Stimulated activated CD4-positive, alpha-beta T cell treated with anti-CD3 and anti-CD28 coated beads, Interleukin-2, amount 100 ng/mL, for 4 hours (primary cell): ENCODE measurements around the gene TMEM266.

Experiments
- DNase-seq: peaks from one replicate; pipeline ENCODE4 v3.0.0-alpha.2; 2020; ENCODE audit warnings: low read depth

Gene TMEM266

DNA sequence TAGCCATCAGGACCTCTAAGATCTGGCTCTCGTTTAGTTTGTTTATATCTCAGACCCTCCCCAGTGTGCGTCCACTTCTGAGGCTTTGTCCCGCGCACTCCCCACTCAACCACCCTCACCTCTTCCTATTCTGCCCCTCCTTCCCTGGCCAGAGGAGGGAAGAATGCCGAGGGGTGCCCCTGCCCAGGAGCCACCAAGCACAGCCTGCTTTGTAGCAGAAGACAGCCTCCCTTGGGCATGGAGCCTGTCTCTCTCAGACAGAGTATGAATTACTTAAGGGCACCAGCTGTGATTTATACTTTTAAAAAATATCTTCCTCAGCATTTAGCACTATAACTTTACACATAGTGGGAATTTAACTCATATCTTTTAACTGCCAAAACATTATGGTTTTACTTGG lies 6.0 kb downstream of the TMEM266 start:
- no peak for DNase-seq

DNA sequence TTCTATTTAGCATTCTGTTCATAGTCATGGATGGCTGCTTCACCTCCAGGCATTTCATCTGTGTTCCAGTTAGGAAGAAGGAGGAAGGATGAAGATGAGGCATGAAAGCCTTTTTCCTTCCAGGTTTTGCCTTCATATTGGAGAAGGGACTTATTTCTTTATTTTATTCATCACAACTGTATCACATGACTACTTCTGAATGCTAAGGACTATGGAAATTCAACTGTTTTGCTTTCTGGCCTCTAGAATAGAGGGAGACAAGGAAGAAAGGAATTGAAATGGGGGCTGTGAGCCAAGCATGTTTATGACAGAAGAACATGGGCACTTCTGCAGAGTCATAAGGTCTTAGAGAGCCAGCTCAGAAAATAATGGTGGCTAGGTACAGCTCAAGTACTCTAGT lies 10.4 kb downstream of the TMEM266 start:
- DNase-seq: no peak

DNA sequence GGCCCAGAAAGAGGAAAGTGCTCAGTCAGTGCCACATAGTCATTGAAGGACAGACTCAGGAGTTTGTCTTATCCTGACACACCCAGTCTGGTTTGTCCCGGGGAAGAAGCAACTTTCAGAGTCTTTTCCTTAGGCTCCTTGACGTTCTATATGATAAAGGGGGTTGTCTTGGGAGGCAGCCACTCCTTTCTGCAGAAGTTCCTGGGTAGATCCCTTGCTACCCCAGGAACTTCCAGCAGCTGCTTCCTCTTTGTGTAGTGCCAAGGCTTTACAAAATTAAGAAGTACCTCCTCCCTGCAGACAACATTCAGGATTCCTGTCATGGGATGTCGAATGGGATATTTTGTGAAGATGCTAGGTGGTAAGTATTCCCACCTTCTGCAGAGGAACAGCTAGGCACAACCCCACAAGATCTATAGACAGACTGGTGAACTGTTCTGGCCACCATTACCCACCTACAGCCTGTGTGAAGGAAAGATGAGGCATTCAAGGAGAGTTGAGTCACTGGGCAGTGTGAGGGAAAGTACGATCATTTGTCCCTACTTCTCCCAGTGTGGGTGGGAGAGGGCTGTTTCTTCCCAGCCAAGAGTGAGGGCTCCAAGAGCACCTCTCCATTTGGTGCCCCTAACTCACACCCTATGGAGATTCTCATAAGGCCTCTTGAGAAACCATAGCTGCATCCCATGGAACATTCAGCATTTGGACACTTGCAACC lies 11.3 kb downstream of the TMEM266 start:
- DNase-seq: no peak

GRCh38 chr15:76071806-76072205 lies 12.0 kb downstream of the TMEM266 start:
- DNase-seq: no peak

DNA sequence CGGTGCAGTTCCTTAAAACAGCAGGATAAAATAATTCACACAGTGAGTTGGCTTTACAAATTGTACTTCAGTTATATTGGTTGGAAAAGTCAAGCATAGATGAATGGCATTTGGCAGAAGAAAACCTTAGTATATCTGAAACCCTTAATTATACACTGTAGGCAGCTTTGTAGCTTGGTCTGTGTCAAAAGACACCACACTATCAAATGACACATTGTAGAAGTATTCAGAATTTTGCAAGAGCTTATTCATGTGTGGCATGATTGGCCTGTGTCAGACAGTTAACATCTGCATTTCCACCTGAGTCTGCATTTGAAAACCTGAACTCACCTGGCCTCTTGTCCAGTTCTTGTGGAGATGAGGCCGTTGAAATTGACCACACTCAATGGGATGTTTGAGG lies 13.8 kb downstream of the TMEM266 start:
- no peak for DNase-seq

- no peak for DNase-seq
Observed at GRCh38 chr15:76075046-76075445, 15.3 kb downstream of the TMEM266 start.

DNA sequence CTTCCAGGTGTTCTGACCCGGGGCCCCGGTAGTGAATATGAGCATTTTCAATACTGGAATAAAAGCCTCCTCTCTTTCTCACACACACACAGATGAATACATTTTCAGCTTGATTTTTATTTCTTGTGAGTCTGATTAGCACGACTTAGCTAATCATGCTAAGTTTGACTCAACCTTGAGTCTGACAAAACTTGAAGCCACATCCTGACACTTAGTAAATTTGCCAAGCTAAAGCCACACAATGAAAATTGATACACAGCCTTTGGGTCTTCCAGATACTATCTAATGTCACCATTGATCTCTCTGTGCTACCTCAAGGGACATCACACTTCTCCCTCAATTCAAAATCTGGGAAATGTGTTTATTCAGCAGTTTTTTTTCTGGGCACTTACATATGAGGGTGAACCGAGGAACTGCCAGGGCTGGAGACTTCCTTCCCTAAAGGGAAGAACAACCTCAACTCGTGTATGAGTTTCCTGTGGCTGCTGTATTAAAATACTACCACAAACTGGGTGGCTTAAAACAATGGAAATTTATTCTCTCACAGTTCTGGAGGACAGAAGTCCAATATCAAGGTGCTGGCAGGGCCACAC lies 18.6 kb downstream of the TMEM266 start:
- no peak for DNase-seq

- no peak for DNase-seq
Observed at GRCh38 chr15:76084256-76084655, 24.5 kb downstream of the TMEM266 start.

GRCh38 chr15:76098685-76099084 lies 38.9 kb downstream of the TMEM266 start:
- no peak for DNase-seq

DNA sequence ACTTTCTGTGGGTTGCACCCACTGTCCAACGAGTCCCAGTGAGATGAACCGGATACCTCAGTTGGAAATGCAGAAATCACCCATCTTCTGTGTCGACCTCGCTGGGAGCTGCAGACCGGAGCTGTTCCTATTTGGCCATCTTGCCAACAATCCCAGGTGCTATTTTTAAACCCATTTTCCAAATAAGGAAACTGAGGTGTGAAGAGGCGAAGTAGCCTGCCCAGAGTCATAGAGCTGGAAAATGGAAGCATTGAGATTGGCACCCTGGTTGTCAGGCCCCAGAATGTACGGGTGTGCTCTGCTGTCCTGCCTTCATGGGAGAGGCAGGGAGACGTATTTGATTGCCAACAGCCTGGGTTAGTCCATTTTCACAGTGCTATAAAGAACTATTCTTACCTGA lies 39.6 kb downstream of the TMEM266 start:
- DNase-seq: no peak

DNA sequence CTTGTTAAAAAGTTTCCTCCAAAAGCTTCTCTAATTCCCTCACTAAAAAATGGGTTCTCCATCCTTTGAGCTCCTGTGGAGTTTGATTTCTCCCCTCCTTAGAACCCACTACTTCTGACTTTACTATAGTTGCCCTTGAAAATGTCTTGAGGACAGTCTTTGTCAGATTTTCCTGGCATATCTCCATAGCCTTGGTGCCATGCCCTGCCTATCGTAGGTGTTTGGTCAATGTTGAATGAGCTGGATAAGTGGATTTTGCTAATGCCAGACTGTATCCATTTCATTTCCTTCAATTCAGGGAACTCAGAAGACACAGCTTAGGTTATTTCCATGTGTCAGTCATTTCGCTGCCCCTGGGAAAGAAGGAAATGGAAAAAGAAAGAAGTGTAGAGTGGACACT lies 40.6 kb downstream of the TMEM266 start:
- no peak for DNase-seq

DNA sequence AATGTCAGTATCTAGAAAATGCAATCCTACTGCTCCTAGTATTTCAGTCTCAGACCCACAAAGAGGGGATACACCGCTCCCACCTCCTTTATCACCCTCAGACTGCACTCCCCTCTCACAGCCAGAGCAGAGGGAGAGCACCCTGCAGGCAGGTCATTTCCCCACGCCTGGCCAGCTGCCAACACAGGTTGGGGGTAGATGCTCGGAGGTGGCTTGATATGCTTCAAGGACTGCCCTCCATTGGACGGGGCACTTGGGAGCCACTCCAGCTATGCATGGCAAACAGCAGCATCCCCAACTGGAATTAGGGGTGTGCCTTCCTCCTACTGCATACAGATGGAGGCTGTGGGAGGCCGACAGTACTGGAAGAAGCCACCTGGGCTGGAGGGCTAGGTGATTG lies 41.9 kb downstream of the TMEM266 start:
- DNase-seq: no peak

DNA sequence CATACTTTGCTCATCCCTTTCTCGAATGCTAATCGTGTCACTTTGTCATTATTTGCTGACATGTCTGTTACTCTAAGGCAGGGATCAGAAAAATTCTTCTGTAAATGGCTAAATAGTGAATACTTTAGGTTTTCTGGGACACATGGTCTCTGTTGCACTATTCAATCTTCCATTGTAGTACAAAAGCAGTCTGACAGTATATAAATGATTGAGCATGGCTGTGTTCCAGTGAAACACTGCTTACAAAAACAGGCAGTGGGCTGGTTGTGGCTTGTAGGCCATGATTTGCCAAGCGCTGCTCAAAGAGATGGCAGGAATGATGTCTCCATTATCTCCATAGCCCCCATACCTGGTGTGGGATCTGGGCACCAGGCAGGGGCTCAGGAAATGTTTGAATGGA lies 45.6 kb downstream of the TMEM266 start:
- DNase-seq: no peak

GRCh38 chr15:76105911-76106310 lies 46.1 kb downstream of the TMEM266 start:
- no peak for DNase-seq

- no peak for DNase-seq
Observed at GRCh38 chr15:76107169-76107568, 47.4 kb downstream of the TMEM266 start.

DNA sequence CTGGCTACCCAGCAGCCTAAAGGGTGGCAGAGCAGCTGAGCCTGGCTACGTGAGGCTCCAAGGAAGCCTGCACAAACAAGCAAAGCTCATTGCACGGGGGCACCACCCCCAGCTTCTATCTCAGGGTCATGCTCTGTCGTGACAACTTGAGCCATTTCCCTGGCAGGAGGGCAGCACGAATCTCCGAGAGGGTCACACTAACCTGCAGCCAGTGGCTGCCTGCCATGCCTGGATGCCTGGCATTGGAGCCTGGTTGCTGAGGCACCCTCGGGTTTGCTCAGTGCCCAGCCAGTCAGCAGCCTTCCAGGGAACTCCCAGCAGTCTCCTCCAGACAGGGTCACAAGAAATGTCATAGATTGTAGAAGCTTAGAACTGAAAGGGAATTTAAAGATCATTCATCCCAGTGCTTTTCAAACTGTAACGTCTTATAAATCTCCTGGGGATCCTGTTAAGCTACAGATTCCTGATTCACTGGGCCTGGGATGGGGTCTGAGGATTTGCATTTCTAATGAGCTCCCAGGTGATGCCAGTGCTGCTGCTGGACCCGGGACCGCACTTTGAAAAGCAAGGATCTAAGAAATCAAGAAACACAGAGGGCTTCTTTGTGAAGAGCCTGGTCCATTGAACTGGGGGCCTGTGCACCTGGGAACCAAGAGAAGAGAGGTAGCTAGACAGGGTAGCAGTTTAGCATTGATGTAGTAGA lies 48.4 kb downstream of the TMEM266 start:
- no peak for DNase-seq

GRCh38 chr15:76109046-76109445 lies 49.3 kb downstream of the TMEM266 start:
- no peak for DNase-seq

DNA sequence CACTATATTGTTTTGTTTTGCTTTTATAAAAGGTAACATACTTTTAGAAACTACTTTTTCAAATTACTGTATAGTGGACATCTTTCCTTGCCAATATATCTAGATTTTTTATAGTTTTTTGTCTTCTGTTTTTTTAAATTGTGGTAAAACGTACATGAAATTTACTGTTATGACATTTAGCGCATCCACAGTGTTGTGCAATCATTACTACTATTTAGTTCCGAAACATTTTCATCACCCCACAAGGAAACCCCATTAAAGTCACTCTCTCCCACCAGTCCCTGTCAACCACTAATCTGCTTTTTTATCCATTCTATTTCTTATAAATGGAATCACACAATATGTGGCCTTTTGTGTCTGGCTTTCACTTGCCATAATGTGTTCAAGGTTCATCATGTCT lies 54.8 kb downstream of the TMEM266 start:
- no peak for DNase-seq

DNA sequence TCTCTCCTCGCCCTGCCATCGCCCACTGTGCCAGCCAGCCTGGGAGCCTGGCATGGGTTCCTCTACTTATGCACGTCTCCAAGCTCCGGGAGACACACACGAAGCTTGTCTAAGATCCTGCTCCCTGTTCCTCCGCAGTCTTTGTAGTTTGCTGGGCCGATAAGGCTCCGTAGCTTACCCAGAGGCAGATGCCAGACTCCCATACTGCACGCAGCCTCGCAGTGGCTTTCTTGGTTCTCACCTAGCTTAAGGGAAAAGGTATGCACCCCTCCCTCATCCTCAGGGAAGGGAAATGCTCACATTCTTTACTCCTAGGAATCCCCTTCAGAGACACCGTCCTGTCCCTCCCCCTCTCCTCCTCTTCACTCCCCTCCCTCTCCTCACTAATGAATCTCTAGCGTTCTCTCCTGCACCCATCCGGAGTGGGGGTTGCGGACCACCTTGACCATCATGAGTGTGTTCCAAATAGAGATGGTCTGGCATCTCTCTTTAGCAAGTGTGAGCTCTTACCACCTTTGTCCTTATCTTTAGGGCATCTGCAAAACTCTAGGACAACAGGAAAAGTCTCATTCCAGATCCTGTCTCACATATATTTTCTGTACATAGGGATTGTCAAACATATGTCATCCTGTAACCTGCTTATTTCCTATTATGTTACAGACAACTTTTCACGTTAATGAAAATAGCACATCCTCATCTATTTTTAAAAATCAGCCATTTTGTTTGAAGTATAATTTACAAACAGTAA lies 56.5 kb downstream of the TMEM266 start:
- no peak for DNase-seq

DNA sequence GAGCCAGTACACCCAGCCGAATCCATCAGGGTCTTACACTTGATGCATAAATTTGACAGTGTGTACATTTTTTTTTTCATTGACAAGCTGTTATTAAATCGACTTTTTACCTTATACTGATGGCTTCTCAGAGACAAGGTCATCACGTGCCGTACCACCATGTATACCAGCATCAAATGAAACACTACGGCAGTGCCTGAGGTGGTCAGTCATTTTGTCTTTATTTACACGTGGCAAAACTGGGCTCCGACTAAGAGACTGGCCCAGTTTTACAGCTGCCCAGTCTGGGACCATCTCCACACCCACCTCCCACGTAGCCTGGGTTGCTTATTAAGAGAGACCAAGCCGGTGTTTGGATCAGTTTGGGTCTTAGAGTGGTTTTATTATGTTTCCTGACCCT lies 57.4 kb downstream of the TMEM266 start:
- no peak for DNase-seq

DNA sequence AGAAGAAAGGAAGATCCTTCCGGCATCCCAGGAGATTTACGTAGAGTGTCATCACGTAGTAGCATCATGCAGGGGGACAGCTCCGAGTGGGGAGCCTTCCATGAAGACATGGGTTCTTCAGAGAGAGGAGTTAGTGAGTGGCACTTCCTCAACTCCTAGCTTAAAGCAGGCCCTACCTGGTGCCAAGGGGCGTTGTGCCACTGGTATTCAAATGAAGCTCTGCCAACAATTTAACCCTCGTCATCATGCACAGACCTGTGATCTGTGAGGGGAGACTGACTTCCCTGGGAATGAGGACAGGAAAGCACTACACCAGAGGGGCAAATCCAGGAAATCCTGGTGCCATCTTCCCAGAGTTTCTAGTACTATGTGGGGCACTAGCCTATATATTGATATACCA lies 59.0 kb downstream of the TMEM266 start:
- no peak for DNase-seq

DNA sequence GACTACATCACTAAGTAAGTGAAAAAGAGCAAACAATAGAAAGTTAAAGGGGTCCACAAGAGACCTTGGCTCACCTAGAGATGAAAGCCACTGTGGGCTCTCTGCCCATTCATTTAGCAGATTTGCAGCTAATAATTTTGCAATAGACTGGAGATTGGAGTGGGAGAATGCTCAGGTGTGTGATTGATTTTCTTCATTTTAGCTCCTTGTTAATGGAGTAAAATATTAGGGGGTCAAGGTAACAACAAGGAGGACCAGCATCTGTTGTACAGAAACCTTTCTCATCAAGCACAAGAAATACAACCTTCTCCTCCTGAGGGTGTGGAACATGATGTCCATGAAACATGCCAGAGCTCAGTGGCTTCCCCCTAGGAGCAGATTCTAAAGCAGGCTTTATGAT lies 63.2 kb downstream of the TMEM266 start:
- DNase-seq: no peak

DNA sequence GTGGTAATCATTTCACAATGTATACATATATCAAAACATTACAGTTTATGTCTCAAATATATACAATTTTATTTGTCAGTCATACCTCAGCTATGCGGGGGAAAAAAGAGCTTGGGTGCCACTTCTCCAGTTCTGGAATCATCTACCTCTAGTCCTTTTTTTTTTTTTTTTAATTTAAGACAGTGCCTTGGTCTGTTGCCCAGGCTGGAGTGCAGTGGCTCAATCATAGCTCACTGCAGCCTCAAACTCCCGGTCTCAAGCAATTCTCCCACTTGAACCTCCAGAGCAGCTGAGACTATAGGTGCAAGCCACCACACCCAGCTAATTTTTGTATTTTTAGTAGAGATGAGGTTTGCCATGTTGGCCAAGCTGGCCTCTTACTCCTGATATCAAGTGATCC lies 67.4 kb downstream of the TMEM266 start:
- no peak for DNase-seq
